Upper lobe of left lung (tissue), 4 donors: ENCODE results near the gene CCDC82.

Experiments
- POLR2A ChIP-seq, 4 donors: fragments of 450-650 bp; IDR thresholded peaks; one replicate each; pipeline ENCODE4 v1.5.1; 2016 to 2017; ENCODE audit warnings: antibody characterized with exemption in 4 of 4, mild to moderate bottlenecking in 2 of 4
- POLR2AphosphoS5 ChIP-seq, 2 donors: sonication (generic); formaldehyde crosslinking; IDR thresholded peaks; one replicate each; pipeline ENCODE4 v1.5.1; 2017; ENCODE audit warnings: antibody characterized with exemption in 2 of 2
- TF ChIP-seq, protein P1 (sequence below), 6 experiments: fragments of 450-650 bp in 4 of 6; fragments of 200-600 bp in 2 of 6; sonication (generic) in 2 of 6; IDR thresholded peaks; one replicate each; pipeline ENCODE4 v1.5.1; 2016 to 2019; ENCODE audit warnings: antibody characterized with exemption in 6 of 6

DNA sequence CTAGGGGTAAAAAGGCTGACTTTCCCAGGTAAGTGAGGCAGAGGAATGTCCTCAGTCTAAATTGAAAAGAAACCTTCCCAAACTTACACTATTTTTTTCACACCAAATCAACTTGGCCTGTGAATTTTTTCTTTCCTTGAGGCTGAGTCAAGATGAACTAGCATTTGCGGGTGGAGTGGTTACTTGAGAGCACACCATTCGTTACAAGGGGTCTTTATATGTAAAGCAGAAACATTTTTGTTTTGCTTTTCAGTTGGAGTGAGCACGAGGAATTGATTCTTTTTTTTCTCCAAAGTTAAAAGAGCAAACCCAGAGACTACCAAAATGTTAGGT lies 83.1 kb downstream of the CCDC82 start:
- TF ChIP-seq POLR2A (IDR thresholded peaks at IDR 0.05): no peak
- TF ChIP-seq, protein P1, sequence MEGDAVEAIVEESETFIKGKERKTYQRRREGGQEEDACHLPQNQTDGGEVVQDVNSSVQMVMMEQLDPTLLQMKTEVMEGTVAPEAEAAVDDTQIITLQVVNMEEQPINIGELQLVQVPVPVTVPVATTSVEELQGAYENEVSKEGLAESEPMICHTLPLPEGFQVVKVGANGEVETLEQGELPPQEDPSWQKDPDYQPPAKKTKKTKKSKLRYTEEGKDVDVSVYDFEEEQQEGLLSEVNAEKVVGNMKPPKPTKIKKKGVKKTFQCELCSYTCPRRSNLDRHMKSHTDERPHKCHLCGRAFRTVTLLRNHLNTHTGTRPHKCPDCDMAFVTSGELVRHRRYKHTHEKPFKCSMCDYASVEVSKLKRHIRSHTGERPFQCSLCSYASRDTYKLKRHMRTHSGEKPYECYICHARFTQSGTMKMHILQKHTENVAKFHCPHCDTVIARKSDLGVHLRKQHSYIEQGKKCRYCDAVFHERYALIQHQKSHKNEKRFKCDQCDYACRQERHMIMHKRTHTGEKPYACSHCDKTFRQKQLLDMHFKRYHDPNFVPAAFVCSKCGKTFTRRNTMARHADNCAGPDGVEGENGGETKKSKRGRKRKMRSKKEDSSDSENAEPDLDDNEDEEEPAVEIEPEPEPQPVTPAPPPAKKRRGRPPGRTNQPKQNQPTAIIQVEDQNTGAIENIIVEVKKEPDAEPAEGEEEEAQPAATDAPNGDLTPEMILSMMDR (IDR thresholded peaks at IDR 0.05): no peak
- TF ChIP-seq POLR2AphosphoS5 (IDR thresholded peaks at IDR 0.05): no peak
